GM12878 (cell line): Measurements from ENCODE around the gene FLAD1. TPM values are rescaled to one million over a fixed set of nuclear protein-coding genes. Genes with fewer than 3 reads are reported as not detected.

Experiments used
- ATAC-seq: fragments of 200-7000 bp; cut with Tn5 transposase; 3 replicates; pipeline ENCODE4 v1.9.1; 2020; ENCODE audit warnings: mild to moderate bottlenecking, moderate library complexity
- BruUV-seq: library from RNA; stranded (reverse); fragments of 400-500 nt; replicated peaks from 2 replicates; lab custom pipeline; 2021; lab: Mats Ljungman, UMichigan
- CTCF ChIA-PET: fragments of 300-600 bp; sonication (Branson Sonifier 250); formaldehyde crosslinking; extraction: SDS; loops from one replicate; lab custom pipeline; 2021; ENCODE audit warnings: inconsistent platforms; lab: Yijun Ruan, JAX
- POLR2A ChIA-PET: fragments of 350-600 bp; formaldehyde crosslinking; extraction: SDS; loops from one replicate; lab custom pipeline; 2021; ENCODE audit warnings: inconsistent platforms; lab: Charles Lee
- RAD21 ChIA-PET: fragments of 300-600 bp; sonication (Branson Sonifier 250); formaldehyde crosslinking; loops from one replicate; lab custom pipeline; 2023; ENCODE audit warnings: antibody characterized with exemption; ENCODE audit not compliant: unreplicated experiment; lab: Charles Lee
- SMC1A ChIA-PET: fragments of 300-600 bp; sonication (Branson Sonifier 250); formaldehyde crosslinking; loops from one replicate; lab custom pipeline; 2023; ENCODE audit not compliant: unreplicated experiment, uncharacterized antibody; lab: Charles Lee
- DNase-seq: peaks from one replicate; pipeline ENCODE4 v3.0.0-alpha.2; 2011; ENCODE audit warnings: low read depth, low spot score
- FAIRE-seq: peaks from 3 replicates; lab custom pipeline; 2011; peaks lifted over from hg19 to GRCh38; lab: Jason Lieb, UNC
- H2AFZ ChIP-seq: 2 replicates; pipeline ENCODE4 v1.6.0; 2011; ENCODE audit warnings: low read depth, low read length, control low read depth; ENCODE audit not compliant: control insufficient read depth
- H3K27ac ChIP-seq: 2 replicates; pipeline ENCODE4 v1.5.1; 2011; ENCODE audit warnings: control low read depth; ENCODE audit not compliant: control insufficient read depth, insufficient read depth
- H3K27me3 ChIP-seq, 2 experiments: replicated peaks in 1 of 2; 2 replicates each; pipeline versions ENCODE4 v1.6.0 to v1.6.1; 2011; ENCODE audit warnings: low read length in 1 of 2; ENCODE audit not compliant: control insufficient read depth in 2 of 2, insufficient read depth in 2 of 2
- H3K36me3 ChIP-seq, 2 experiments: 2 replicates each; pipeline ENCODE4 v1.5.1; 2011; ENCODE audit warnings: low read length in 1 of 2; ENCODE audit not compliant: control insufficient read depth in 2 of 2, insufficient read depth in 2 of 2
- H3K4me1 ChIP-seq: 2 replicates; pipeline ENCODE4 v1.6.1; 2011; ENCODE audit warnings: mild to moderate bottlenecking, low read length, moderate library complexity, mixed read lengths; ENCODE audit not compliant: control insufficient read depth, insufficient read depth
- H3K4me2 ChIP-seq: 2 replicates; pipeline ENCODE4 v1.6.0; 2011; ENCODE audit warnings: control low read depth; ENCODE audit not compliant: control insufficient read depth, insufficient read depth
- H3K4me3 ChIP-seq: fragments of 200-600 bp; sonication (generic); 2 replicates; pipeline ENCODE4 v1.5.1; 2016
- H3K79me2 ChIP-seq: 2 replicates; pipeline ENCODE4 v1.6.0; 2011; ENCODE audit warnings: low read length; ENCODE audit not compliant: control insufficient read depth, insufficient read depth
- H3K9ac ChIP-seq: 2 replicates; pipeline ENCODE4 v1.8.0; 2011; ENCODE audit warnings: low read length, control low read depth, mixed read lengths; ENCODE audit not compliant: control insufficient read depth, insufficient read depth
- H3K9me3 ChIP-seq: replicated peaks from 3 replicates; pipeline ENCODE4 v1.5.1; 2011; ENCODE audit warnings: mild to moderate bottlenecking, low read length; ENCODE audit not compliant: control insufficient read depth, insufficient read depth
- H4K20me1 ChIP-seq: 2 replicates; pipeline ENCODE4 v1.6.0; 2011; ENCODE audit not compliant: control insufficient read depth, insufficient read depth
- ASH2L ChIP-seq: fragments of 300-600, 200-600 bp; sonication (generic); IDR thresholded peaks from 2 replicates; pipeline ENCODE4 v1.6.1; 2017; ENCODE audit warnings: low read depth, mild to moderate bottlenecking, borderline replicate concordance
- ESRRA ChIP-seq: IDR thresholded peaks from 2 replicates; pipeline ENCODE4 v1.6.1; 2012; ENCODE audit warnings: mild to moderate bottlenecking, low read length, improper control_type of control experiment
- FOXM1 ChIP-seq: IDR thresholded peaks from 2 replicates; pipeline ENCODE4 v1.6.1; 2012; ENCODE audit warnings: low read depth, mild to moderate bottlenecking, inconsistent platforms, low read length, moderate library complexity
- MEF2B ChIP-seq: fragments of 450-650 bp; IDR thresholded peaks from 2 replicates; pipeline ENCODE4 v1.6.1; 2018; ENCODE audit warnings: mild to moderate bottlenecking, moderate library complexity; ENCODE audit not compliant: partially characterized antibody, poor library complexity, severe bottlenecking
- MTA2 ChIP-seq: fragments of 450-650 bp; IDR thresholded peaks from 2 replicates; pipeline ENCODE4 v1.6.1; 2016; ENCODE audit warnings: low read depth, mild to moderate bottlenecking, moderate library complexity
- MTA3 ChIP-seq: IDR thresholded peaks from 2 replicates; pipeline ENCODE4 v1.6.1; 2012; ENCODE audit warnings: low read length, inconsistent platforms, borderline replicate concordance
- MYC ChIP-seq: IDR thresholded peaks from 2 replicates; pipeline ENCODE4 v1.6.1; 2011; ENCODE audit warnings: mild to moderate bottlenecking, low read length, moderate library complexity, inconsistent platforms; ENCODE audit not compliant: insufficient read depth, insufficient replicate concordance, insufficient read length, severe bottlenecking
- NBN ChIP-seq: fragments of 450-650 bp; IDR thresholded peaks from 2 replicates; pipeline ENCODE4 v1.6.1; 2016
- NKRF ChIP-seq: fragments of 450-650 bp; conservative IDR thresholded peaks from 2 replicates; pipeline ENCODE4 v1.6.1; 2017; ENCODE audit warnings: mild to moderate bottlenecking, moderate library complexity
- NR2C2 ChIP-seq: IDR thresholded peaks from 2 replicates; pipeline ENCODE4 v1.6.1; 2011; ENCODE audit warnings: borderline replicate concordance, low read depth; ENCODE audit not compliant: control insufficient read depth, insufficient read length
- POLR2A ChIP-seq: IDR thresholded peaks from 2 replicates; pipeline ENCODE4 v1.6.1; 2011; ENCODE audit warnings: low read depth, mild to moderate bottlenecking, low read length
- POLR2AphosphoS5 ChIP-seq: IDR thresholded peaks from 2 replicates; pipeline ENCODE4 v1.6.1; 2011; ENCODE audit warnings: mild to moderate bottlenecking, low read length, inconsistent platforms
- TCF7 ChIP-seq: IDR thresholded peaks from 2 replicates; pipeline ENCODE4 v1.6.1; 2014; ENCODE audit warnings: antibody characterized with exemption, borderline replicate concordance
- ZBED1 ChIP-seq: IDR thresholded peaks from 2 replicates; pipeline ENCODE4 v1.6.1; 2016; ENCODE audit warnings: borderline replicate concordance
- WGBS: methylation state at CpG from one replicate; pipeline ENCODE4 v1.1.6; 2016; ENCODE audit warnings: low lambda C conversion rate; ENCODE audit not compliant: insufficient replicate concordance, insufficient coverage; ENCODE audit errors: missing lambda C conversion rate; 5-methylcytosine and 5-hydroxymethylcytosine counted together
- in situ Hi-C: fragments of 300-500 bp; cut with MboI; formaldehyde crosslinking; loops from 9 replicates; pipeline ENCODE4 v1.14.3; 2018; ENCODE audit warnings: mixed read lengths
- intact Hi-C: fragments of 100-400 bp; cut with micrococcal nuclease; formaldehyde crosslinking; loops from one replicate; pipeline ENCODE4 v1.14.2; 2022; ENCODE audit not compliant: unreplicated experiment
- polyA plus RNA-seq, 11 experiments: library from polyadenylated mRNA; depleted of rRNA in 4 of 11; unstranded in 6 of 11; stranded (reverse) in 5 of 11; fragments of >200 nt; fragmentation: Nextera tagmentation in 4 of 11; fragmentation: Illumina TruSeq in 1 of 11; extraction: Ambion mirVana in 4 of 11; extraction: Trizol in 1 of 11; gene quantifications; 1 replicate in 1 of 11; 2 replicates in 10 of 11; pipeline versions ENCODE4 v1.2.1 to v1.2.3, GENCODE V29; 2011 to 2016; ENCODE audit warnings: inconsistent platforms in 2 of 11, missing spikeins in 2 of 11, low read depth in 1 of 11
- total RNA-seq, 4 experiments: library from RNA; depleted of rRNA in 3 of 4; stranded (reverse); fragments of >200 nt in 3 of 4; fragmentation: Illumina TruSeq in 1 of 4; extraction: Trizol in 1 of 4; gene quantifications; 2 replicates each; pipeline versions ENCODE4 v1.2.1 to v1.2.3, GENCODE V29; 2013 to 2021

Gene FLAD1
- total and polyA plus RNA-seq, 10 of the 15 experiments (the other 5 are each of a cell fraction or from before 2014, with no cell fraction given), result 22.9 to 93.4 (median 56.6) TPM

GRCh38 chr1:155037851-155038441, 54.8 kb downstream of the FLAD1 start:
- SMC1A ChIA-PET, result interaction anchor here (1.3 kb wide), 1 partner anchor 47 kb away, joined by 3 read pairs; no protein-coding TSS in a partner anchor
- H3K4me3 ChIP-seq, result no peak overlapping the region
- no peaks in the 10 kb centered on the region for H4K20me1 ChIP-seq
- intact Hi-C loops, result no loop called here
- no TSS peak for BruUV-seq
- no peak overlapping the region for H3K27ac ChIP-seq
- POLR2A ChIA-PET, result no interaction called here
- H3K9ac ChIP-seq, result no peak overlapping the region
- H3K79me2 ChIP-seq, result no peaks in the 10 kb centered on the region
- no peaks in the 10 kb centered on the region for H3K9me3 ChIP-seq
- 35% methylated on average over 6 of the region's 6 CpGs for WGBS
- H2AFZ ChIP-seq, result no peak overlapping the region
- RAD21 ChIA-PET, result interaction anchor here (0.9 kb wide), 1 partner anchor 10 kb away, joined by 3 read pairs; no protein-coding TSS in a partner anchor
- CTCF ChIA-PET, result no interaction called here
- peaks cover 5 to 8% of the 10 kb centered on the region in 2 experiments; a peak in 3 of 4 replicates for H3K27me3 ChIP-seq
- ATAC-seq, result no peak
- no peak for DNase-seq
- no peaks in the 10 kb centered on the region for H3K36me3 ChIP-seq
- H3K4me2 ChIP-seq, result no peak overlapping the region
- TF ChIP-seq ESRRA (no peak), NKRF (no peak), POLR2A (no peak), FOXM1 (no peak), ZBED1 (no peak), POLR2AphosphoS5 (no peak), NR2C2 (no peak), MTA2 (no peak), ASH2L (no peak), TCF7 (no peak), MYC (no peak), MTA3 (no peak), NBN (no peak), MEF2B (no peak)
- in situ Hi-C loops, result no loop called here
- no peak for FAIRE-seq
- no peaks in the 10 kb centered on the region for H3K4me1 ChIP-seq
